ENCODE measurements around the gene C12orf56. TPM values are rescaled to one million over a fixed set of nuclear protein-coding genes. Genes with fewer than 3 reads are reported as not detected.
A peak's percentile ranks its signal among the peaks of the same experiment; 100 is the strongest.
"Not testable (repeated sequence)": the region's sequence is repeated elsewhere in the genome, so short reads cannot be mapped to it uniquely, and the experiment has no call there.

C12orf56 gene
- total RNA-seq, 2 experiments from 2014 or later, result not detected

GRCh38 chr12:64240781-64241180 lies 149.8 kb downstream of the C12orf56 start:
- Mint-ChIP-seq H3K4me1 (no peaks in the 10 kb centered on the region), H3K4me3 (no peak overlapping the region), H3K27ac (no peak overlapping the region), H3K9me3 (no peaks in the 10 kb centered on the region), H3K27me3 (peaks cover 2% of the 10 kb centered on the region), H3K36me3 (ENCODE audit: low read depth) (no peaks in the 10 kb centered on the region)
- CTCF ChIA-PET, result no interaction called here
- POLR2A ChIA-PET, result no interaction called here
- no peak for DNase-seq

GRCh38 chr12:64237382-64237781 lies 153.2 kb downstream of the C12orf56 start:
- ChIA-PET POLR2A (interaction anchor here (0.6 kb wide), 1 partner anchor 307 kb away, joined by 3 read pairs; no protein-coding TSS in a partner anchor), CTCF (no interaction called here)
- H3K4me1 Mint-ChIP-seq, result no peaks in the 10 kb centered on the region
- no peak for DNase-seq
- no peak overlapping the region for H3K4me3 Mint-ChIP-seq
- H3K27ac Mint-ChIP-seq, result no peak overlapping the region
- peaks cover 10% of the 10 kb centered on the region for H3K27me3 Mint-ChIP-seq
- H3K9me3 Mint-ChIP-seq, result no peaks in the 10 kb centered on the region
- no peaks in the 10 kb centered on the region for H3K36me3 Mint-ChIP-seq (ENCODE audit: low read depth)

- ChIA-PET CTCF (no interaction called here), POLR2A (no interaction called here)
- no peak overlapping the region for H3K27ac Mint-ChIP-seq
- H3K4me3 Mint-ChIP-seq, result no peak overlapping the region
- H3K4me1 Mint-ChIP-seq, result no peaks in the 10 kb centered on the region
- peaks cover 10% of the 10 kb centered on the region for H3K27me3 Mint-ChIP-seq
- no peak for DNase-seq
- no peaks in the 10 kb centered on the region for H3K36me3 Mint-ChIP-seq (ENCODE audit: low read depth)
- H3K9me3 Mint-ChIP-seq, result no peaks in the 10 kb centered on the region
These were observed 154.0 kb downstream of the C12orf56 start for GRCh38 chr12:64236549-64236948.

GRCh38 chr12:64232196-64232595 lies 158.4 kb downstream of the C12orf56 start:
- H3K27me3 Mint-ChIP-seq, result peaks cover 19% of the 10 kb centered on the region
- no peaks in the 10 kb centered on the region for H3K4me1 Mint-ChIP-seq

GRCh38 chr12:64229796-64230195 lies 160.8 kb downstream of the C12orf56 start:
- no peak overlapping the region for H3K4me3 Mint-ChIP-seq
- peaks cover 22% of the 10 kb centered on the region for H3K27me3 Mint-ChIP-seq
- H3K4me1 Mint-ChIP-seq, result no peaks in the 10 kb centered on the region
- ChIA-PET CTCF (interaction anchor here (0.6 to 1.0 kb wide), 2 partner anchors 9 to 1411 kb away, joined by 3 to 4 read pairs; no protein-coding TSS in a partner anchor), POLR2A (no interaction called here)
- H3K27ac Mint-ChIP-seq, result no peak overlapping the region
- H3K36me3 Mint-ChIP-seq (ENCODE audit: low read depth), result no peaks in the 10 kb centered on the region
- no peak for DNase-seq
- no peaks in the 10 kb centered on the region for H3K9me3 Mint-ChIP-seq

More at GRCh38 chr12:64232196-64232595, 158.4 kb downstream of the C12orf56 start:
- Mint-ChIP-seq H3K4me3 (no peak overlapping the region), H3K36me3 (ENCODE audit: low read depth) (no peaks in the 10 kb centered on the region), H3K9me3 (no peaks in the 10 kb centered on the region), H3K27ac (no peak overlapping the region)
- CTCF ChIA-PET, result no interaction called here
- DNase-seq, result no peak
- POLR2A ChIA-PET, result no interaction called here

GRCh38 chr12:64229240-64229639 lies 161.3 kb downstream of the C12orf56 start:
- H3K4me3 Mint-ChIP-seq, result no peak overlapping the region
- no peaks in the 10 kb centered on the region for H3K9me3 Mint-ChIP-seq
- H3K4me1 Mint-ChIP-seq, result no peaks in the 10 kb centered on the region
- H3K27me3 Mint-ChIP-seq, result peaks cover 21% of the 10 kb centered on the region
- POLR2A ChIA-PET, result no interaction called here
- H3K36me3 Mint-ChIP-seq (ENCODE audit: low read depth), result no peaks in the 10 kb centered on the region
- CTCF ChIA-PET, result interaction anchor here (0.6 kb wide), 1 partner anchor 1410 kb away, joined by 4 read pairs; no protein-coding TSS in a partner anchor
- DNase-seq, result no peak
- H3K27ac Mint-ChIP-seq, result no peak overlapping the region

- no peak overlapping the region for H3K4me3 Mint-ChIP-seq
- H3K9me3 Mint-ChIP-seq, result no peaks in the 10 kb centered on the region
- ChIA-PET CTCF (no interaction called here), POLR2A (no interaction called here)
- H3K4me1 Mint-ChIP-seq, result peaks cover 16% of the 10 kb centered on the region
- peaks cover 19% of the 10 kb centered on the region for H3K27me3 Mint-ChIP-seq
- DNase-seq, result no peak
- no peaks in the 10 kb centered on the region for H3K36me3 Mint-ChIP-seq (ENCODE audit: low read depth)
- no peak overlapping the region for H3K27ac Mint-ChIP-seq
These were observed 164.9 kb downstream of the C12orf56 start for GRCh38 chr12:64225626-64226025.

- peaks cover 10% of the 10 kb centered on the region for H3K27me3 Mint-ChIP-seq
- H3K27ac Mint-ChIP-seq, result peak within 1 kb of the TSS; percentile 97
- peak; percentile 92 for DNase-seq
- ChIA-PET POLR2A (no interaction called here), CTCF (interaction anchor here (1.2 kb wide), 1 partner anchor 17 kb away, joined by 3 read pairs; no protein-coding TSS in a partner anchor)
- H3K9me3 Mint-ChIP-seq, result no peaks in the 10 kb centered on the region
- H3K4me1 Mint-ChIP-seq, result peaks cover 41% of the 10 kb centered on the region
- H3K36me3 Mint-ChIP-seq (ENCODE audit: low read depth), result no peaks in the 10 kb centered on the region
- H3K4me3 Mint-ChIP-seq, result peak within 1 kb of the TSS; percentile 98
These were observed 168.4 kb downstream of the C12orf56 start, which contains the start of gene KICS2 for GRCh38 chr12:64222009-64222765. TSS of gene KICS2 (minus strand) at chr12:64222296. CDS start at chr12:64222237, 59 bp downstream.

GRCh38 chr12:64221651-64222008 lies 168.9 kb downstream of the C12orf56 start:
- POLR2A ChIA-PET, result no interaction called here
- no peaks in the 10 kb centered on the region for H3K9me3 Mint-ChIP-seq
- CTCF ChIA-PET, result interaction anchor here (1.2 kb wide), 1 partner anchor 17 kb away, joined by 3 read pairs; no protein-coding TSS in a partner anchor

GRCh38 chr12:64220046-64220445 lies 170.5 kb downstream of the C12orf56 start:
- Mint-ChIP-seq H3K9me3 (no peaks in the 10 kb centered on the region), H3K27ac (no peak overlapping the region), H3K4me3 (no peak overlapping the region), H3K4me1 (peaks cover 41% of the 10 kb centered on the region), H3K27me3 (no peaks in the 10 kb centered on the region), H3K36me3 (ENCODE audit: low read depth) (peaks cover 3% of the 10 kb centered on the region)
- ChIA-PET CTCF (no interaction called here), POLR2A (no interaction called here)
- no peak for DNase-seq

More at GRCh38 chr12:64221651-64222008, 168.9 kb downstream of the C12orf56 start:
- Mint-ChIP-seq H3K4me1 (peaks cover 41% of the 10 kb centered on the region), H3K27ac (peak overlapping the region; percentile 97), H3K27me3 (peaks cover 8% of the 10 kb centered on the region), H3K36me3 (ENCODE audit: low read depth) (no peaks in the 10 kb centered on the region), H3K4me3 (peak overlapping the region; percentile 98)
- peak; percentile 54 for DNase-seq

GRCh38 chr12:64219145-64219544 lies 171.4 kb downstream of the C12orf56 start:
- H3K27ac Mint-ChIP-seq, result peak overlapping the region; percentile 79
- peak overlapping the region; percentile 34 for H3K4me3 Mint-ChIP-seq
- peaks cover 4% of the 10 kb centered on the region for H3K36me3 Mint-ChIP-seq (ENCODE audit: low read depth)
- H3K27me3 Mint-ChIP-seq, result no peaks in the 10 kb centered on the region
- ChIA-PET CTCF (interaction anchor here (0.7 to 1.8 kb wide), 2 partner anchors 16 to 425 kb away, joined by 3 to 11 read pairs; no protein-coding TSS in a partner anchor), POLR2A (interaction anchor here (0.6 kb wide), 1 partner anchor 365 kb away, joined by 6 read pairs; no protein-coding TSS in a partner anchor)
- H3K4me1 Mint-ChIP-seq, result peaks cover 41% of the 10 kb centered on the region
- DNase-seq, result no peak
- no peaks in the 10 kb centered on the region for H3K9me3 Mint-ChIP-seq

- DNase-seq, result no peak
- ChIA-PET POLR2A (interaction anchor here (0.6 kb wide), 1 partner anchor 366 kb away, joined by 6 read pairs; no protein-coding TSS in a partner anchor), CTCF (interaction anchor here (0.6 to 1.8 kb wide), 4 partner anchors 8 to 425 kb away, joined by 3 to 11 read pairs (median 3); no protein-coding TSS in a partner anchor)
- peaks cover 41% of the 10 kb centered on the region for H3K4me1 Mint-ChIP-seq
- H3K9me3 Mint-ChIP-seq, result no peaks in the 10 kb centered on the region
- H3K27ac Mint-ChIP-seq, result peak overlapping the region; percentile 57
- peaks cover 10% of the 10 kb centered on the region for H3K36me3 Mint-ChIP-seq (ENCODE audit: low read depth)
- H3K4me3 Mint-ChIP-seq, result peak overlapping the region; percentile 42
- H3K27me3 Mint-ChIP-seq, result no peaks in the 10 kb centered on the region
These were observed 172.0 kb downstream of the C12orf56 start for GRCh38 chr12:64218597-64218996.

- H3K9me3 Mint-ChIP-seq; H3K36me3 Mint-ChIP-seq (ENCODE audit: low read depth); POLR2A ChIA-PET; H3K27ac Mint-ChIP-seq; CTCF ChIA-PET; H3K27me3 Mint-ChIP-seq; H3K4me3 Mint-ChIP-seq; DNase-seq: not testable (repeated sequence)
- peaks cover 38% of the 10 kb centered on the region for H3K4me1 Mint-ChIP-seq
These were observed 172.9 kb downstream of the C12orf56 start for GRCh38 chr12:64217643-64218042.
